H4 (cell line): ENCODE results near the gene SYT6. TPM values are rescaled to one million over a fixed set of nuclear protein-coding genes. Genes with fewer than 3 reads are reported as not detected.

Experiments used
- DNase-seq: peaks from one replicate; pipeline ENCODE4 v3.0.0-alpha.2; 2015; ENCODE audit warnings: low spot score
- total RNA-seq: library from RNA; depleted of rRNA; stranded (reverse); fragments of >200 nt; shearing (Covaris generic); gene quantifications from 2 replicates; pipeline ENCODE4 v1.2.3, GENCODE V29; 2014; rRNA removed

Gene SYT6
- total RNA-seq = not detected in 2 replicates

- no peak for DNase-seq
Observed at GRCh38 chr1:114153261-114154145, at the start of gene SYT6. SYT6 (minus strand) TSS chr1:114153869; CDS start chr1:114153772, 97 bp downstream.

DNA sequence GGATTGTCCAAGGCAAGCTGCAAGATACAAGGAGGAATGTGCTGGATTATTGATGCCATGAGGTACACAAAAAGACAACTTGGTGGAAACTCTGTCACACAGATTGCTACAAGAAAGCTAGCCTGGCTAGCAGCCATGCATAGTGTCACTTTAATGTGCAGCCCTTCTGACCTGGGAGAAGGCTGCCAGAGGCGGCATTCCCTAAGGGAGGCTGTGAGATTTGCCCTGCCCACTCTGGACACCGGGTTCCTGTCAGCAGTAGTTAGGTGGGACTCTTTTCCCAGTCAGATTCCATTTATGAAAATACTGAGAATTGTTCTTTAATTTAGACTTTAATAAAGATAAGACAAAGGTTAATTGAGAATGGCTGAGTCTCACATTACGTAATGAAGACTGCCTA is 47.8 kb upstream of the SYT6 start:
- DNase-seq = no peak

DNA sequence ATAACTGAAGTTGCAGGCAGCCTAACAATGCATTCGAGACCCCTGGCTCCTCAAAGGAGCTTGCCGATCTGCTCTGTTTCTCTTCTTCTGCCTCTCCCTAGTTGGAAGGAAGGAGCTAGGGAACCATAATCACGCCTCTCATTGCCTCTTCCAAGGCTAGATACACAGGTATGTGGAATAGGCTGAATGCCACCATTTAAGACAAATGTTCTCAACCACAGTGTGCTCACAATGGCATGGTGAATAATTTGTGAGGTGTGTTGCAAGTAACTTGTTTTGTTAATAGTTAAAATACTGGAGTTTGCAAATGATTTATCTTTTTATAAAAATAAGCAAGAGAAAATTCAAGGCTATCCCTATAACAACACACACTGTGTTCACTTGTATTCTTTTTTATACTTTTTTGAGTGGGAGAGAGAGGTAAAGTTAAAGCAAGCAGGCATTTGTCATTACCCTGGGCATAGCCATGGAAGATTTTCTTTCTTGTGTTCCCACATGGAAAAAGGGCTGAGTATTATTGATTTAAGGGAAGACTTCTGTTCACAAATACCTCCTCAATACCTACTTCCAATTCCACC is 45.4 kb upstream of the SYT6 start:
- no peak for DNase-seq

DNA sequence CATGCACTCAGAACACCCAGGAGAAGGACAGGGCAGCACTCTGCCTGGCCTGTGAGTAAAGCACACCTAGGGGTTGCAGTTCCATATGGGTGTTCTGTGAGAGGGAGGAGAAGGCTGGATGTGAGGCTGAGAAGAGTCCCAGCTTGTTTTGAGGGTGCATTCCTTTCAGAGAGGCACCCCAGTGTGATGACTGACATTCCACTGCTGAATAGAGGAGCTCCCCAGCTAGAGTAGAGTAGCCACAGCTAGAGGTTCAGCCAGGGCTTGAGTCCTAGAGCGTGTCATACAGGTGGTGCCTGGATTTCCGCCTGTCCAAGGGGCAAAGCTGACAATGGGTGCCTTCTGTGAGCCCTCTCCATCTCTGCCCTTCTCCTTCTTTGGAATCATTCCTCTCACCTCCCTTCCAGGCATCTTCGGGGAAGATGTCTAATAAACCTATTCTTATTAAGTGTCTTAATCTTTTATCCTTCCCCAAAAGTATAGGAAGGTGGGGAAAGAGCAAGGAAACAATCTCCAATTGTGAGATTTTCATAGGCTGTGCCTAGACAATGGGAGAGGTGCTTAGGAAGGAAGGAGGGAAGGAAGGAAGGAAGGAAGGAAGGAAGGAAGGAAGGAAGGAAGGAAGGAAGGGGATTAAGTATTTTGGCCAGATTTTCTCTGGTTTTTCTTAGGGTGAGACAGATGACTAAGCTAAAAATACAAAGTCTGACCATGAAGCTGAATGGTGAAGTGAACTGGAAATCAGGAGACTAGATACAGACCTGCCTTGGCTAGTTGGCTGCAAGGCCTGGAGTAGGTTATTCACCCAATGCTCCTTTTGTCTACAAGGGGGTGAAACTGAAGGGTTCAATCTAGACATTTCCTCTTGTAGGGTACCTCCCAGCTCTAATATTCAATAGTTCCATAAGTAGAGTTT is 43.6 kb upstream of the SYT6 start:
- DNase-seq = no peak

- DNase-seq = no peak
Observed at GRCh38 chr1:114195819-114196218, 42.1 kb upstream of the SYT6 start.

- DNase-seq = no peak
Observed at GRCh38 chr1:114192328-114192727, 38.7 kb upstream of the SYT6 start.

GRCh38 chr1:114189398-114189797 is 35.7 kb upstream of the SYT6 start:
- no peak for DNase-seq

GRCh38 chr1:114181356-114181755 is 27.7 kb upstream of the SYT6 start:
- no peak for DNase-seq

DNA sequence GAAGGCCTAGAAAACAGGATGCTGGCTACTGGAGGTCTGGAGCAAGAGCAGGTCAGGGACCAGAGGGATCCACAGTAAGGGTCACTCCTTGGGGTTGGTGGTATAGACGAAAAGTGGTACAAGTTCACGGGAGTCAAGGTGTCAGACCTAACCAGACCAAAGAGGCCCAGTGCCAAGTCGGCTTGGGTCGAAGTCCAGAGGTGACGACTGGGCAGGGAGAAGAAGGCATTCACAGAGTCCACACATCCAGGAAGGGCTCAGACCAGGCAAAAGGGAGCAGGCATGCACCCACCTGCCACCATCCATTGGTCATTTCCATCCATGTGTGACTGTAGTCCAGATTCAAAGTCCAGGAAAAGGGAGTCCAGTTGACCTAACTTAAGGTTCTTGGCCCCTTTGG is 27.1 kb upstream of the SYT6 start:
- no peak for DNase-seq

GRCh38 chr1:114178936-114179335 is 25.3 kb upstream of the SYT6 start:
- DNase-seq = no peak

- no peak for DNase-seq
Observed at GRCh38 chr1:114177282-114177681, 23.6 kb upstream of the SYT6 start.

- DNase-seq = no peak
Observed at GRCh38 chr1:114176366-114176765, 22.7 kb upstream of the SYT6 start.

DNA sequence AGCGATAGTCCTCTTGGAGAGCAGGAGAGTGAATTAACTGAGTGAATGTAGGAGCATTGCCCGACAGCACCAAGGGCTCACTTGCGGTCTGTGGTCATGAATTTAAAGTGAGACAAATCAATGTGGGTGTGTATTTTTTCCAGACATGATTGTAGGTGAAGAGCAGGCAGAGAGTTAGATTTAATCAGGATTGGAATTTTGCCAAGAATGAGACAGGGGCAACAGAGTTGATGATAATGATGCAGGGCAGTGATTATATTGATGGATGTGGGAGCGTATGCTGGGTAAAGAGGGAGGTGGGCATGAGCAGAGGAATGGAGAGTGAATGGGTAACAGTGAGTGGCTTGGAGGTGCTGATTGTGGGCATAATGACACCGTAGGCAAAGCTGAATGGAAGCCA is 20.0 kb upstream of the SYT6 start:
- no peak for DNase-seq

- no peak for DNase-seq
Observed at GRCh38 chr1:114169509-114169908, 15.8 kb upstream of the SYT6 start.

DNA sequence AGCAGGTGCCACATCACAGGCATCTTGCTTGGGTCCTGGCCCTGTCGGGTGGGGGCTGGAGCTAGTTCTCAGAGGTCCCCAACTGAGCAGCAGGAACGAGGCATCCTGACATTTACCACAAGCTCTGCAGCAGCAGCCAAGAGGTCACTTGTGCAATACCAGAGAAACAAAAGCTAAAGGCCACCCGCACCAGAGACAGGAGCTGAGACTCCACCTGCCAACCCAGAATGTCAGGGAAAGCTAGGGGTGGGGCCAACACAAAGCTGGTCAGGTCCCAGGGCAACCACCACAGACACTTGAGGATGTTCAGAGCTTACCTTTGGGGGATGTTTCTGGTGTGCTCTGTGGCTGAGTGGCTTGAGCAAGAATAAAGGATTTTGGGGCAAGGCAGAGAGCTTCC is 13.6 kb upstream of the SYT6 start:
- DNase-seq = no peak

DNA sequence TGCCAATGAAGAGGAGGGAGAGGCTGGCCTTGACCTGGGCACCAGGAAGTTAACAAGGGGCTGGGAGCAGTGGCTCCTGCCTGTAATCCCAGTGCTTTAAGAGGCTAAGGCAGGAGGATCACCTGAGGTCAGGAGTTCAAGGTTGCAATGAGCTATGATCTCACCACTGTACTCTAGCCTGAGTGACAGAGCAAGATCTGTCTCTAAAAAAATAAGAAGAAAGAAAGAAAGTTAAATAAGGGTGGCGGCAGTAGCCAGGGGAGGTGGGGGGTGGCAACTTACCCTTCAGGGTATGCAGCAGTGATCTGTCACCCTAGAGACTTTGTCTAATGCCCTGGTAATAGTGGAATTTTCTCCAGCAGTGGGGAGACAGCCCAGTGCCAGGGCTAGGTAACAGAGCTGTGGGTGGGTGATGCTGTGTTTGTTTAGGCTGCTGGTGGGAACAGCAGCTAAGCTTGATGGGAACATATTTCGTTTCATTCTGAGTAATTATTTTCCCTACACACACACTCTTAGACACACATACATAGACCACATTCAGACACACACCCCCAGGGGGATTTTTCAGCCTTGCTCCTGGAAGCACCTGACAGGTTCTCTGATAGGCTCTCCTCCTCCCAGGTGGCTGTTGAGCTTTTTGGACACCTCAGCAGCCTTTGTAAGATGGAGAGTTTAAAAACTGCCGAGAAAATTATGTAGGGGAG is 11.3 kb upstream of the SYT6 start:
- no peak for DNase-seq

DNA sequence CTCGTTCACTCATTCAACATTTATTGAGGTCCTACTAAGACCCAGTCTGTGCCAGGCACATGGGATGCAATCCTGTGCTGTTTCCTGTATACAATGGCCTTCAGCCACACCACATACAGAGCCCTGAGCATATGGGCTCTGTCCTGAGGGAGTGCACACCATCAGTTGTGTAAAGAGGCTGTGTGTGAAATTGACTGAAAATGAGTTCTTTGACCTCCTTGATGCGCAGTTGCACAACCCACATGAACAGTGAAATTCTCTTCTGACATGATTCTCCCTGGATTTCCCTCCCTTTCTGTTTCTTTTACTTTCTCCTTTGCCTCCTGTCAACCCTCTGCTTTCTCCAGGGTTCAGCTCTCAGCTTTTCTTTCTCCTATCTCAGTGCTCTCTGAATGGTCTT is 6.3 kb upstream of the SYT6 start:
- no peak for DNase-seq

- DNase-seq = no peak
Observed at GRCh38 chr1:114157275-114157660, 3.6 kb upstream of the SYT6 start.

DNA sequence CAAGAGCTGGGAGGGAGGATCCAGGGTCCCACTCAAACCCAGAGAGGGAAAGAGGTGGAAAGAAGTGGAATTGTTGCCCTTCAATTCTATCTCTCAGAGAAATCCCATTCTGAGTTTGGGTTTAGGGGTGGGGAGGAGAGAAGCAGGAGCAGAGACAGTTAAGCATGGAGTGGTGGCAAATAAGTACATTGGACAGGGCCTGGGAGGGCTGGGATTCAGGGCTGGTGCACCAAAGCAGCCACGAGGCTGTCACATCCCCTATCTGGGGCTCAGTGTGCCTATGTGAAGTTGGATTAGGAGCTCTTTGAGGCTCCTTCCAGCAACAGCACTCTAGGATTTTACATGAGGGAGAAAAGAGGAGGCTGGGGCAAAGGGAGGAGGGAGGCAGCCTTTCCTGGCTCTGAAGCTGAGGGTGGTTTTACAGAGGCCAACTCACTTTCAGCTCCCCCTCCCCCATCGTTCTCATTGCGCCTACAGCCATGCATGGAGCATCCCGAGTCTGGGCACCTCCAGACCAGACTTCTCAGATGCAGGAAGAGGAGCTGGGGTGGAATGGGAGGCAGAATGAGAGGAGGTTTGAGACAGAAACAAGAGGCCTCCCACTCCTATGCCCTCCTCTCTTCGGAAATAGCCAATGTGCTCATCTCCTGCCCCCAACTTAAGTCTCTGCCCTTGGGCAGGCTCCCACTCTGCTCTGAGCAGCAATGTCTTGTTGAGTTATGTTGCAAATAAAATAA is 3.0 kb upstream of the SYT6 start:
- DNase-seq = no peak

DNA sequence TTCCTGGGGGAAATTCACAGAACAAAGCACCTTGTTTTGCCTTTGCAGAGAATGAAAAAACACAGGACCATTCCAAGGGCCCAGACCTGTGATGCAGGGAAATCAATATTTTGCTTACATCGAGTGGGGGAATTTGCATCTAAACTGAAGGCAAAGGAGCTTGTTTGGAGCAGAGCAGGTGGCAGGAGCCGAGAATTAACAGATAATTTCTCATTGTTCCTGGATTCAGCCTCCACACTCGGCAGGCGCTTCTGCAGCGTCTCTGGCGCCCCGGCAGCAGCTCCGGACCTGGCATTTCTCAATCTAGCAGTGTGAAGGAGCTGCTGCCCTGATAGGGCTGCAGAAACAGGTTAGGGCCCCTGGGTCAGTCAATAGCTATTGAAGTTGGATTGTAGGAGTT is 2.0 kb upstream of the SYT6 start:
- DNase-seq = no peak

DNA sequence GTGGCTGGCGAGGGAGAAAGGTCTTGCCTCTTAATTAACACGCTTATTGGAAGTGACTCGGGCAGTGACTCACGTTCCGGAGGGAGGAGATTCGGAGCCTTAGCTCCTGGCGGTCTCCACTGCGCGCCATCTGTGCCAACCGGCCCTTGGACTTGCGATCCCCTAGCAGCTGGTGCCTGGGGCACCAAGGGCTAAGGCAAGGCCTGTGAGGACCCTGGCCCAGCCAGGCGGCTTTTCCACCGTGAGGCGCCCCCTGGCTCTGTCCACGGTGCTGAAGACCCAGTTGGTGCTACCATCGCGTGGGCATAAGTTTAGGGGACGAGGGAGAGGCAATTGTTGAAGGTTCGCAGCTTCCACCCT is 1.3 kb upstream of the SYT6 start:
- DNase-seq = no peak
